HG03159 (cell line): ENCODE data around the gene DENND6B.

Experiments used
- ATAC-seq: cut with Tn5 transposase; IDR thresholded peaks from one replicate; pipeline ENCODE4 v1.9.1; 2021; ENCODE audit warnings: mild to moderate bottlenecking, moderate library complexity; ENCODE audit not compliant: unreplicated experiment

The DENND6B gene

DNA sequence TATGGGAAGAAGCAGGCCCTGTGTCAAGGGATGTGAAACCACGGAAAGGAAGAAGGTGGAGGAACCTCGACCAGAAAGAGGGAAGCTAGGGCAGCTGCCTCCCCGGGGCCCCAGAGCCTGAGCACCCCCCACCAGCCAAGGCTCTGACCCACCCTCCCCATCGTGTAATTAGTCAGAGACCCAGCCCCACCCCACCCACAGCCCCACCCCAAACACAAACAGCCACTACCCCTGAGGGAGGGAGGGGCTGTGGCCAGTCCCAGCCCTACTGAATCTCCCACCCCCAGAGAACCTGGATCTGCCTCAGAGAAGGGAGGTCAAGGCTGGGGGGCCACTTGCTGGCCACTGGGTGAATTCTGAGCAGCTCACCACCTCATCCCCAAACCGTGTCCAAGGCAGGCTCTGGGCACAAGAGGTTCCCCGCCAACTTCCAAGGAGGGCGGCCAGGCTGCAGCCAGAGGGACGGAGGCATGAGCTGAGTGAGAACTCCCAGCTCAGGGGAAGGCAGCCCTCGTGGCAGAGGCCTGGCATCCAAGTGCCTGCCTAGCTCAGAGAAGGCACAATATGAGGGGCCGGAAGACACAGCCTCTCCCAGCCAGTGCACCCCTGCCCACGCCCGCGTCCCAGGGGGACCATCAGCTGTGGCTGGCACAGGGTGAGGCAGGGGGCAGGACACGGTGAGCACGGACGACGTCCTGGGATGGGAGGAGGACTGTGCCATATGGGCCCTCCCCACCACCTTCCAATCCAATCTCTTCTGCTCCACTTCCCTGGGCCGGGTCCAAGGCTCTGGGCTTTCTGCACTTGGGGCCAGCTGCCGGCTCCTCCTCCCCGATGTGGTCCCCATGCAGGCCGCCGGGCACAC lies 22.1 kb downstream of the DENND6B start:
- ATAC-seq = no peak

DNA sequence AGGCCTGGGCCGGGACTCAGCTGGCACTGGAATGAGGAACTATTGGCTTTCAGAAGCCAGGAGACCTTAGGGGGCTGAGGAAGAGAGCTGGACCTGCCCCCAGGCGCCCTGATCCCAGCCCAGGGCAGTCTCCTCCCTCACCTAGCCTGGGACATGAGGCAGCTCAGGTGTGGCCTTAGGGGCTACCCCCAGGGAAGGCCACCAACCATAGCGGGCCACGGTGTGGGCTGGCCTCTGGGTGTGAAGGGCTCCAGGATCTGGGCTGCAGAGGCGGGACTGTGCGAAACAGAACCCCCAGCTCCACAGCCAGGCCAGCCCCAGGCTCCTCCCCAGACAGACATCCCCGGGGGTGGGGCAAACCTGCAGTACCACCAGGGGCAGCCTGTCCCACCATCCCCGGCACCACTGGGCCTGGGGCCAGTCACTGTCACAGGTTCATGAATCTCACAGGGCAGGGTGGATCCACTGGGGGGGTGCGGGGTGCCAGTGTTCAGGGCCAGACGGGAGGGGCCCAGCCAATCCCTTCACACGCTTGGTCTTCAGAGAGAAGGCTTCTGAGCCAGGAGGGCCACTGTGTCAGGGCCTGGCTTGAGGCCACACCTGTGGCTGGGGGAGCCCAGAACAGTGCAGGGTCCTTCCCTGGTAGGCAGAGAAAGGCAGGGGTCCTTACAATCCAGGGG lies 22.8 kb downstream of the DENND6B start:
- ATAC-seq = no peak

DNA sequence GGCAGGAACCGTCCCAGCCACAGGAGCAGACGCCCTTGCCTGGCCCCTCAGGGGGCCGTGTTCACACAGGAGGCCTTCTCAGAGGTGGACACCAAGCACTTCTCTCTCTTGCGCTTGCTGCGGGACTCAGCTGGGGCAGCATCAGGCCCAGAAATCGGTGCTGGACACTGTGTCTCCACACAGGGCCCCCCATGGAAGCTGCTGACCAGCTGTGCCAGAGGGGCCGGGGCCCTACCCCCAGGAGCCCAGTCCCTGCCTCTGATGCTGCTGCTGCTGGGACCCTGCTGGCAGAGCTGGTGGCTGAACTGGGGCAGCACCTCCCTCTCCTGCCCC lies 23.3 kb downstream of the DENND6B start:
- no peak for ATAC-seq

- ATAC-seq = no peak
These were observed 24.2 kb downstream of the DENND6B start for GRCh38 chr22:50302564-50302963.

DNA sequence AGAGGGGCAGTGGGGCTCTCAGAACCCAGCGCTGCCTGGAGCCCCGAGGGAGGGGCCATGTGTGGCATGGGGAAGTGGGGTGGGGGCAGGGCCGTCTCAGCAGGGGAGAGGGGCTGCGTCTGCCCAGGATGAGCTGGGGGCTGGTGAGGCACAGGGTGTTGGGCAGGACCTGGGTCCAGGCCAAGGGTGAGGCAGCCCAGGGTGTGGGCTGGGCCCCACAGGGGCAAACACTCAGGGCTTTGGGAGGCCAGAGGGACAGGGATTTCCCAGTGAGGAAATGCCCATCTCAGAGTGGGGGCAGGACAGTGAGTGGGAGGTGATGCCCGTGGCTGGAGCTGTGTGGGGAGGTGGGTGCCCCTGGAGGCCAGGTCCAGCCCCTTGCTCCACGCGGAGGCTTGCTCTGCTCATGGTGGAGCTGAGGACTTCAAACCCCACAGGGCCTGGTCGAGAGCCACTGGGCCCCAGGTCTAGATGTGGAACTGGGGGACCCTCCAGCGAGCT lies 24.7 kb downstream of the DENND6B start:
- ATAC-seq = no peak

DNA sequence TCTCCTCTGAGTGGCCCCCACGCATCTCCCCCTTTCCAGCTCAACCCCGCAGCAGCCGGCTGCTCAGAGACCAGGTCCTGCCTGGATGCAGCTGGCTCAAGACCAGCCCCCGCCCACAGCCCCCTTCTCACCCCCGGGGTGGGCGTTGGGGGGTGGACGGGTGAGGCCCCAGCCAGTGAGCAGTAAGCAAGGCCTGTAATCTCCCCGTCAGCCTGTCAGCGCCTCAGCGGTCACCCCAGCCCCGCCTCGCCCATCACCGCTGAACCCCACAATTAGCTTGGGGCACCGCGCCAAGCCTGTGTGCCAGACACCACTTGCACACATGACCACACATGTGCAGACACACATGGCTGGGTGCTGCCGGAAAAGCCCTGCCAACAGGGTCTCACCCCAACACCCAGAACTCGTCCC lies 25.2 kb downstream of the DENND6B start:
- no peak for ATAC-seq

DNA sequence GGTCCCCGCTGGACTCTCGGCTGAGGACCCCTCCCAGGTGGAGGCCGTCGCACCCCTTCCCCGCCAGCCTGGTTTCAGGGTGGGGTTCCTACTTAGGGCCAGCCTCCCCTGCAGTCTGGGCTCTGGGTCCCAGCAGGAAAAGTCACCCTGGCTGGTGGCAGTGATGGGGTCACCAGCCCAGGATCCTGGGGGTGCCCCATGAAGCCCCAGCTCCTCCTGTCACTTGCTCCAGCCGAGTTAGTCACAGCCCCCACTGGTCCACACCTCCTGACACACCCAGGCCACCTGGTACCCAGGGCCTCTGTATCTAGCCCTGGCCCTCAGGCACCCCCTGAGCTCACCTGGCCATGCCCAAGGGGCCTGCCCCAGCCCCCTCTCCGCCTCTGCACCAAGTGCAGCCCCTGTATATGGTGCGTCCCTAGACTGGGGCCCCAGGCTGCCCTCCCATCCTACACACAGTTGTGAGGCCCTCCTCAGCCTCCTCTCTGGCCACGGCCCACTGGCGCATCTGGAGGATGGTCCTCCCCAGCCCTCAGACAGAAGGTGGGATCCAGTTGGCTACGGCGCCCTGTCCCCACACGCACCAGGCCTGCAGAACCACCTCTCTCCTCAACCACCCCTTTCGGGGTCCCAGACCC lies 26.1 kb downstream of the DENND6B start:
- no peak for ATAC-seq

GRCh38 chr22:50299785-50300619 lies 26.8 kb downstream of the DENND6B start:
- no peak for ATAC-seq

GRCh38 chr22:50298937-50299784 lies 27.7 kb downstream of the DENND6B start:
- no peak for ATAC-seq

- no peak for ATAC-seq
These were observed 28.6 kb downstream of the DENND6B start for GRCh38 chr22:50298266-50298637.

- no peak for ATAC-seq
These were observed 29.1 kb downstream of the DENND6B start for GRCh38 chr22:50297510-50298265.

GRCh38 chr22:50296658-50297490 lies 29.9 kb downstream of the DENND6B start:
- no peak for ATAC-seq

DNA sequence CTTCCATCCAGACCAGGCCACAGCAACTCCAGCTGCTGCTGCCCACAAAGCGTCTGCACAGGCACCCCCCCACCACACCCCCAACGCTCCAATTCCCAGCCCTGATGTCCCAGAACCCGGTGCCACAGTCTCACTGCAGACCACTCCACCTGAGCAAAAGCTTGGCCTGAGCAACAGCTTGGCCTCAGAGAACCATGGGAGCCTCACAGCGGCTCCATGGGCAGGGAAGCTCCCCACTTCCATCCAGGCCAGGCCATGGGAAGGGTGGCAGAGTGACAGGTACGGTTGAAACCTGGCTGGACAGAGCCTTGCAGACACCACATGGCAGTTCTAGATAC lies 32.5 kb downstream of the DENND6B start:
- ATAC-seq = no peak

DNA sequence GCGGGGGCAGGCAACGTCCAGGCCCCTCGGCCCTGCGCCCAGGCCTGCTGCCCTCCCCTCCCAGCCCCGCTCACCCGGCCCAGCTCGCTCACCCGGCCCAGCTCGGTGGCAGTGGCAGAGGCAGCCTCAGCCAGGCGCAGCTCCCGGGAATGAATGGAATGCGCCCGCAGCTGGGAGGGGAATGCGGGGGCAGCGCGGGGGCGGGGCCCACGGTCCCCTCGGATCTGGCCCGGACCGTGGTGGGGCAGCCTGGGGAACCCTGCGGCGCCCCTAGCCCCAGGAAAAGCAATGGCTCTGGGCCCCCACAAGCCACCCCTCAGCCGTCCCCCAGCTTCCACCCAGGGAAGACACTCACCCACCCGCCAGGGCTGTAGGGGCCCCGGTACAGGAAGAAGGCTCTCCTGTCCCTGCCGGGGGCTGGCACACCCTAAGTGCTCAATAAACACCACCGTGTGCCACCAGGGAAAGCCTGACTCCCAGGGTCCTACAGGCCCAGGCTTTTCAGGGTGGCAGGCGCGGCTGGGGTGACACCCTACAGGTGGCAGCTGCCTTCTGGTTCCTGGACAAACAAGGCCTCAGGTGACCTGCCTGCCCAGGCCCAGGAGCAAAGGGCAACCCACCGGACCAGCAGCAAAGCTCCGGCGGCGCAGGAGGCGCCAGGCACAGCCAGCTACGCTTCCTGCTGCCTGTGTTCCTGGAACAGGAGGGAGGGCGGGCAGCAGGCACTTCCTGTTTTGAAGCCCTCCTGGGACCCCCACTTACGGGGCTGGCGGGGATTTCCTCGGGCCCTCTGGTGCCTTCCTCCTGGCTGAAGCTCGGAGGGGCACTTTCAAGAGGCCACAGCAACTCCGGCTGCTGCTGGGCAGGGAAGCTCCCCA lies 33.1 kb downstream of the DENND6B start:
- ATAC-seq = no peak

DNA sequence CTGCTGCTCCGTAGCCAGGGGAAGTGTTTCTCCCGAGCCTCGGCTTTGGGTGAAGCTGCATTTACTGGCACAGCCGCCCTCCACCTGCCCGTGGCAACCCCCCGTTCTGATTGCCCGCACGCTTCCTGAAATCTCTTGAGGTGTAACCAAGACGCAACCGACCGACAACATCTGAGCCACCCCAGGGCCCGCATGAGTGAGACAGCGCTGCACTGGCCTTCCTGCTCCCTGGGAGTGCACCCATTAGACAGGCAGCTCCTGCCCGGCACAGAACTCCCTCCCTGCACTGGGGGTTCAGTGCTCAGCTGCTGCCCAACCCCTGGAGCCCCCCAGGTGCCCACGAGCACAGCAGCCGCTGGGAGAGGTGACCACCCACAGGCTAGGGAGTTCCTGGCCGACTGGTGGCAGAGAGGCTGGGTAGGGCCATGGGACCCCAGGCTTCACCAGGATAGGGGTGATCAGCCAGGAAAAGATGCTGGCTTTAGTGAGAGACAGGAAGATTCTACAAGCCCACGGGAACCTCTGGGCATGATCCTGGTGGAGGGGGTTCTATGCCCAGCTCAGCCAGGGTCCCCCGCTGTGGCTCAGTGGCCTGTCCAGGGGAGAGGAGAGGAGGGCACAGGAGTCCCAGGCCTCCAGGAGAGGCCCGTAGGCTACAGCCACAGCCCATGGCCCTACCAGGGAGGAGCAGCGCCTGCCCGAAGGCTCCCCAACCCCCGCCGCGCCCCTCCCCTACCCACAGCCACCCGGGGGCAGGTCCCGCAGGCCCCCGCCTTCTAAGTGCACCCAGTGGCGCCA lies 34.0 kb downstream of the DENND6B start:
- no peak for ATAC-seq

DNA sequence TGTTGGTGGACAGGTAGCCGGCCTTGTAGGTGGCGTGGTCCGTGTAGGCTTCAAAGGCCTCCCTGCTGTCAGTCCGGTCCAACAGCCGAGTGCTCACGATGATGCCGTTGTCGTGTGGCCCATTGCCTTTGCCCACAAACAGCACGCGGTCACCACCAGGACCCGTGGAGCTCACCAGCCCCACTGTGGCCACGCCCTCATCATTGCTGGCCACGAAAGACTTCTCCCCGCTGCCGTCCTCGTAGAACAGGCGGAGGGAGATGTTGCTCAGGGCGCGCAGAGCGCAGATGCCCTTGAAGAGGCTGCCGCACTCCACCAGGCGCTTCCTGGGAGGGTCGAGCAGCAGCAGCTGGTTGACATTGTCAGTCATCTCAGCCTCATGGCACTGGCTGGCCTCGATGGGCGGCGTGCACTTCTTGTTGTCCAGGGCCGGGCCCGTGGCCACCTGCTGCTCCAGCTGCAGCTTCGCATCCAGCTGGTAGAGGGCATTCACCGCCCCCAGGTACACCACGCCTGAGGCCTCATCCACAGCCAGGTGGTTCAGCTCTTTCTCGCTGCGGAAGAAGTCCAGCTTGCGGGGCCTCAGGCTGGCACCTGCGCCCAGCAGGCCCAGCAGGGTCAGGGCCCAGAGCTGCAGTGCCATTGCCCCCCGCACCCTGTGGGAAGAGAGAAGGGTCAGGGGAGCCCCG lies 36.7 kb downstream of the DENND6B start:
- ATAC-seq = no peak
